ENCODE results near the gene ECD. TPM values are rescaled to one million over a fixed set of nuclear protein-coding genes. Genes with fewer than 3 reads are reported as not detected.

Gene ECD
- polyA plus RNA-seq, 1 donor from 2014 or later: 30.0 TPM

- no peak for TF ChIP-seq REST (IDR thresholded peaks at IDR 0.05; ENCODE audit: borderline replicate concordance)
Measured at GRCh38 chr10:73163096-73163495, 4.7 kb downstream of the ECD start (continued).

GRCh38 chr10:73161662-73162061, 6.1 kb downstream of the ECD start:
- Histone ChIP-seq H3K36me3 (ENCODE audit: insufficient read depth, low read length) (peaks cover 13% of the 10 kb centered on the region), H3F3A (ENCODE audit: insufficient read depth, low read length, poor library complexity, severe bottlenecking) (no peaks in the 10 kb centered on the region), H3K9me2 (ENCODE audit: insufficient read depth, low read length) (no peaks in the 10 kb centered on the region), H3K4me3 (ENCODE audit: low read length) (no peak overlapping the region), H3K27me3 (ENCODE audit: insufficient read depth, low read depth, low read length) (no peaks in the 10 kb centered on the region), H2AFZ (ENCODE audit: low read depth, low read length) (no peak overlapping the region), H4K20me1 (ENCODE audit: insufficient read depth) (no peaks in the 10 kb centered on the region), H3K79me2 (replicated peaks; ENCODE audit: insufficient read depth, low read length) (peaks cover 48% of the 10 kb centered on the region), H3K4me2 (ENCODE audit: low read length) (no peak overlapping the region), H3K9me3 (ENCODE audit: low read length) (peaks cover 3% of the 10 kb centered on the region), H3K27ac (ENCODE audit: low read length) (no peak overlapping the region), H3K9ac (ENCODE audit: low read length) (no peak overlapping the region)
- no peak for TF ChIP-seq RAD21 (conservative IDR thresholded peaks at IDR 0.05)
- no peak for TF ChIP-seq EP300 (conservative IDR thresholded peaks at IDR 0.05; ENCODE audit: poor library complexity, severe bottlenecking)
- TF ChIP-seq TAF1 (IDR thresholded peaks at IDR 0.05; ENCODE audit: low read depth): no peak

DNA sequence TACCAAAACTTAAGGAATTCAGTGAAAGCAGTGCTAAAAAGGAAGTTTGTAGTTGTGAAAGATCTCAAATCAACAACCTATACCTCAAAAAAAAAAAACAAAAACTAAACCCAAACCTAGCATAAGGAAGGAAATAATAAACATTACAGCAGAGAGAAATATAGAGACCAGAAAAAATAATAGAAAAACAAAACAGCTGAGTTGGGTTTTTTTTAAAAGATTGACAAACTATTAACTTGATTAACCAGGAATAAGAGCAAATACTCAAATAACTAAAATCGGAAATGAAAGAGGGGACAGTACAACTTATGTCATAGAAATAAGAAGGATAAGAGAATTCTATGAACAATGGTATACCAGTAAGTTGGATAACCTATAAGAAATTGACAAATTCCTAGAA, 6.7 kb downstream of the ECD start:
- H3K27me3 ChIP-seq (ENCODE audit: insufficient read depth, low read depth, low read length): no peaks in the 10 kb centered on the region
- H3K36me3 ChIP-seq (ENCODE audit: insufficient read depth, low read length): peaks cover 10% of the 10 kb centered on the region
- no peaks in the 10 kb centered on the region for H3F3A ChIP-seq (ENCODE audit: insufficient read depth, low read length, poor library complexity, severe bottlenecking)
- no peak overlapping the region for H3K4me3 ChIP-seq (ENCODE audit: low read length)
- H3K9me3 ChIP-seq (ENCODE audit: low read length): peaks cover 3% of the 10 kb centered on the region
- TF ChIP-seq REST (IDR thresholded peaks at IDR 0.05; ENCODE audit: borderline replicate concordance): no peak
- TF ChIP-seq, protein P1, sequence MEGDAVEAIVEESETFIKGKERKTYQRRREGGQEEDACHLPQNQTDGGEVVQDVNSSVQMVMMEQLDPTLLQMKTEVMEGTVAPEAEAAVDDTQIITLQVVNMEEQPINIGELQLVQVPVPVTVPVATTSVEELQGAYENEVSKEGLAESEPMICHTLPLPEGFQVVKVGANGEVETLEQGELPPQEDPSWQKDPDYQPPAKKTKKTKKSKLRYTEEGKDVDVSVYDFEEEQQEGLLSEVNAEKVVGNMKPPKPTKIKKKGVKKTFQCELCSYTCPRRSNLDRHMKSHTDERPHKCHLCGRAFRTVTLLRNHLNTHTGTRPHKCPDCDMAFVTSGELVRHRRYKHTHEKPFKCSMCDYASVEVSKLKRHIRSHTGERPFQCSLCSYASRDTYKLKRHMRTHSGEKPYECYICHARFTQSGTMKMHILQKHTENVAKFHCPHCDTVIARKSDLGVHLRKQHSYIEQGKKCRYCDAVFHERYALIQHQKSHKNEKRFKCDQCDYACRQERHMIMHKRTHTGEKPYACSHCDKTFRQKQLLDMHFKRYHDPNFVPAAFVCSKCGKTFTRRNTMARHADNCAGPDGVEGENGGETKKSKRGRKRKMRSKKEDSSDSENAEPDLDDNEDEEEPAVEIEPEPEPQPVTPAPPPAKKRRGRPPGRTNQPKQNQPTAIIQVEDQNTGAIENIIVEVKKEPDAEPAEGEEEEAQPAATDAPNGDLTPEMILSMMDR (IDR thresholded peaks at IDR 0.05; ENCODE audit: poor library complexity, severe bottlenecking): no peak
- TF ChIP-seq EZH2 (IDR thresholded peaks at IDR 0.05; ENCODE audit: borderline replicate concordance, insufficient read depth, low read length, poor library complexity, severe bottlenecking): no peak
- TF ChIP-seq EP300 (conservative IDR thresholded peaks at IDR 0.05; ENCODE audit: poor library complexity, severe bottlenecking): no peak
- no peak for TF ChIP-seq MXI1 (conservative IDR thresholded peaks at IDR 0.05; ENCODE audit: poor library complexity, severe bottlenecking)
- no peak for TF ChIP-seq POLR2AphosphoS5 (IDR thresholded peaks at IDR 0.05)
- no peak for TF ChIP-seq RAD21 (conservative IDR thresholded peaks at IDR 0.05)
- TF ChIP-seq TAF1 (IDR thresholded peaks at IDR 0.05; ENCODE audit: low read depth): no peak
- H2AFZ ChIP-seq (ENCODE audit: low read depth, low read length): no peak overlapping the region
- H3K9ac ChIP-seq (ENCODE audit: low read length): no peak overlapping the region
- peaks cover 42% of the 10 kb centered on the region for H3K79me2 ChIP-seq (replicated peaks; ENCODE audit: insufficient read depth, low read length)
- H4K20me1 ChIP-seq (ENCODE audit: insufficient read depth): no peaks in the 10 kb centered on the region
- H3K4me2 ChIP-seq (ENCODE audit: low read length): no peak overlapping the region
- H3K9me2 ChIP-seq (ENCODE audit: insufficient read depth, low read length): no peaks in the 10 kb centered on the region
- H3K27ac ChIP-seq (ENCODE audit: low read length): no peak overlapping the region
